ENCODE data around the gene KRT14.

DNA sequence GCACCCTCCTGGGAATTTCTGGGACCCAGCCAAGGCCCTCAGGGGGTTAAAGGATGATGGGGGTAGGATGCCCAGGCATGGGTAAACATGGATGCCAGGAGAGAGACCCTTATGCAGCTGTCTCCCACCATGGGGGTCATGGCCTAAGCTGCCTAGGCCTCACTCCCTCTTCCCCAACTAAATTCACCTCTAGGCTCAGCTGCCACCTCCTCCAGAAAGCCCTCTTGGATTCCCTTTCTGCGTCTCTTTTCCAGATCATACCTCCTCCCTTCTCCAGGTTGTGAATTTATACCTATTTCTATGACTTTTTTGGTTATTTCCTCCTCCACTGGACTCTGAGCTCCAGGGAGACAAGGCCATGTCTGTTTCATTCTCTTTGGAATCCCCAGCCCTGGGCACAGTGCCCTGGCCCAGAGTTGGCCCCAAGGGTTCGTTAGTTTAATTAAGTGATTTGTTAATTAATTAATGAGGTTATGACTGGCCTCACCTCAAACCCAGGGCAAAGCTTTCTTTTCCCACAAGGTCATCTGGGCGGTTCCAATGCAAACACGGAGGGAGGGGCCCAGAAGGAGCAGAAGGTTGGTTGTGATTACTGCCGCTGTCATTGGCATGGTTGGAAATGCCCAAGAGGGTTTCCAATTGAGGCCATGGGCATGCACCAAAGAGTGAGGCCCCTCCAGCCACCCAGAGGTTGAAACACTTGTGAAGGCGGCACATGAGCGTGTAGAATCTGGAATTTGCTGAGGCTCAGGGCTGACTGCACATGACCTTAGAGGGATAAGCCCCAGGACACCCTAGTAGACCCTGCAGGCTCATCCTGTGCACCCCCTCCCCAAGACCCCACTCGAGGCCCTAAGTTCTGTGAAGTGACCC lies 44.6 kb upstream of the KRT14 start:
- TF ChIP-seq POLR2A (IDR thresholded peaks at IDR 0.05; ENCODE audit: low read depth, low read length) (no peak), POLR2AphosphoS5 (IDR thresholded peaks at IDR 0.05; ENCODE audit: low read depth, low read length) (no peak)
